H9 (cell line): ENCODE data around the gene NAIF1. TPM values are rescaled to one million over a fixed set of nuclear protein-coding genes. Genes with fewer than 3 reads are reported as not detected.

ENCODE experiments used
- DNase-seq: peaks from one replicate; pipeline ENCODE4 v3.0.0-alpha.2; 2017
- H2AFZ ChIP-seq: one replicate; pipeline ENCODE4 v1.6.1; 2013; ENCODE audit warnings: mild to moderate bottlenecking, low read length, control low read depth, moderate library complexity
- H2AK5ac ChIP-seq: 2 replicates; pipeline ENCODE4 v1.6.1; 2013; ENCODE audit warnings: low read length, control low read depth, mixed read lengths; ENCODE audit not compliant: insufficient read length
- H2BK120ac ChIP-seq: one replicate; pipeline ENCODE4 v1.6.1; 2013; ENCODE audit warnings: low read depth, mild to moderate bottlenecking, low read length, control low read depth, inconsistent platforms; ENCODE audit not compliant: poor library complexity, severe bottlenecking
- H2BK12ac ChIP-seq: 2 replicates; pipeline ENCODE4 v1.6.1; 2013; ENCODE audit warnings: low read length, control low read depth, mixed read lengths, low read depth; ENCODE audit not compliant: insufficient read length
- H2BK15ac ChIP-seq: 2 replicates; pipeline ENCODE4 v1.6.1; 2013; ENCODE audit warnings: low read depth, low read length, control low read depth
- H2BK20ac ChIP-seq: one replicate; pipeline ENCODE4 v1.6.1; 2013; ENCODE audit warnings: low read depth, mild to moderate bottlenecking, low read length, control low read depth, inconsistent platforms; ENCODE audit not compliant: poor library complexity, severe bottlenecking
- H2BK5ac ChIP-seq: 2 replicates; pipeline ENCODE4 v1.6.1; 2013; ENCODE audit warnings: low read length, control low read depth, mixed read lengths; ENCODE audit not compliant: insufficient read length
- H3K14ac ChIP-seq: 2 replicates; pipeline ENCODE4 v1.6.1; 2013; ENCODE audit warnings: low read length, control low read depth; ENCODE audit not compliant: insufficient read depth
- H3K18ac ChIP-seq: 2 replicates; pipeline ENCODE4 v1.6.1; 2013; ENCODE audit warnings: low read depth, mild to moderate bottlenecking, mixed read lengths, low read length, control low read depth; ENCODE audit not compliant: insufficient read length
- H3K23ac ChIP-seq: 2 replicates; pipeline ENCODE4 v1.6.1; 2013; ENCODE audit warnings: low read length, control low read depth, mixed read lengths, low read depth; ENCODE audit not compliant: insufficient read length
- H3K23me2 ChIP-seq: 2 replicates; pipeline ENCODE4 v1.6.1; 2013; ENCODE audit warnings: low read depth, mild to moderate bottlenecking, mixed read lengths, low read length, control low read depth; ENCODE audit not compliant: insufficient read length, poor library complexity, severe bottlenecking
- H3K27ac ChIP-seq: 2 replicates; pipeline ENCODE4 v1.5.1; 2013; ENCODE audit warnings: low read length, control low read depth, mixed read lengths, low read depth; ENCODE audit not compliant: insufficient read length
- H3K27me3 ChIP-seq: 2 replicates; pipeline ENCODE4 v1.6.1; 2013; ENCODE audit warnings: low read length, control low read depth, inconsistent platforms; ENCODE audit not compliant: insufficient read depth
- H3K4ac ChIP-seq: 2 replicates; pipeline ENCODE4 v1.6.1; 2013; ENCODE audit warnings: low read depth, mild to moderate bottlenecking, control low read depth, inconsistent platforms, low read length, moderate library complexity
- H3K4me1 ChIP-seq: 2 replicates; pipeline ENCODE4 v1.6.1; 2013; ENCODE audit warnings: low read length, control low read depth, inconsistent platforms; ENCODE audit not compliant: insufficient read depth
- H3K4me2 ChIP-seq: 2 replicates; pipeline ENCODE4 v1.6.1; 2013; ENCODE audit warnings: low read length, control low read depth, mixed read lengths; ENCODE audit not compliant: insufficient read length, insufficient read depth
- H3K56ac ChIP-seq: 2 replicates; pipeline ENCODE4 v1.6.1; 2013; ENCODE audit warnings: low read depth, mild to moderate bottlenecking, mixed read lengths, low read length, control low read depth; ENCODE audit not compliant: insufficient read length
- H3K79me1 ChIP-seq: 2 replicates; pipeline ENCODE4 v1.6.1; 2013; ENCODE audit warnings: low read depth, mild to moderate bottlenecking, moderate library complexity, low read length, control low read depth, inconsistent platforms; ENCODE audit not compliant: insufficient read depth, poor library complexity, severe bottlenecking
- H3K79me2 ChIP-seq: 2 replicates; pipeline ENCODE4 v1.6.1; 2013; ENCODE audit warnings: low read length, control low read depth, inconsistent platforms; ENCODE audit not compliant: insufficient read depth
- H3K9ac ChIP-seq: 2 replicates; pipeline ENCODE4 v1.6.1; 2013; ENCODE audit warnings: low read length, control low read depth, mixed read lengths; ENCODE audit not compliant: insufficient read length; ENCODE audit errors: extremely low read depth
- H3K9me3 ChIP-seq: one replicate; pipeline ENCODE4 v1.6.1; 2013; ENCODE audit warnings: low read depth, low read length, inconsistent platforms; ENCODE audit not compliant: control insufficient read depth
- H3T11ph ChIP-seq: one replicate; pipeline ENCODE4 v1.6.1; 2013; ENCODE audit warnings: mild to moderate bottlenecking, low read length, control low read depth, inconsistent platforms
- H4K20me1 ChIP-seq: one replicate; pipeline ENCODE4 v1.6.1; 2013; ENCODE audit not compliant: control insufficient read depth, insufficient read length, insufficient read depth
- H4K5ac ChIP-seq: 2 replicates; pipeline ENCODE4 v1.6.1; 2013; ENCODE audit warnings: low read depth, mild to moderate bottlenecking, mixed read lengths, low read length, control low read depth; ENCODE audit not compliant: insufficient read length
- H4K8ac ChIP-seq: replicated peaks from 2 replicates; pipeline ENCODE4 v1.6.1; 2013; ENCODE audit warnings: low read length, control low read depth, mixed read lengths, low read depth; ENCODE audit not compliant: insufficient read length
- H4K91ac ChIP-seq: 2 replicates; pipeline ENCODE4 v1.6.1; 2013; ENCODE audit warnings: low read depth, mild to moderate bottlenecking, moderate library complexity, mixed read lengths, low read length, control low read depth; ENCODE audit not compliant: insufficient read length
- H3K27ac Mint-ChIP-seq, 3 experiments: 2 replicates in 2 of 3; 3 replicates in 1 of 3; pipeline ENCODE4 v1.8.0; 2020 to 2021; ENCODE audit warnings: mixed read lengths in 3 of 3, mild to moderate bottlenecking in 1 of 3, moderate library complexity in 1 of 3
- H3K27me3 Mint-ChIP-seq: 2 replicates; pipeline ENCODE4 v1.8.0; 2021; ENCODE audit warnings: low read depth, mild to moderate bottlenecking, moderate library complexity, mixed read lengths
- H3K36me3 Mint-ChIP-seq, 3 experiments: 2 replicates in 2 of 3; 3 replicates in 1 of 3; pipeline ENCODE4 v1.8.0; 2020 to 2021; ENCODE audit warnings: low read depth in 3 of 3, mixed read lengths in 3 of 3; ENCODE audit not compliant: insufficient read depth in 1 of 3
- H3K4me1 Mint-ChIP-seq, 2 experiments: 2 replicates each; pipeline ENCODE4 v1.8.0; 2020; ENCODE audit warnings: mixed read lengths in 2 of 2
- H3K4me3 Mint-ChIP-seq, 2 experiments: 2 replicates in 1 of 2; 3 replicates in 1 of 2; pipeline ENCODE4 v1.8.0; 2020 to 2021; ENCODE audit warnings: mild to moderate bottlenecking in 2 of 2, mixed read lengths in 2 of 2, moderate library complexity in 1 of 2
- H3K9me3 Mint-ChIP-seq, 2 experiments: 2 replicates in 1 of 2; 3 replicates in 1 of 2; pipeline ENCODE4 v1.8.0; 2020; ENCODE audit warnings: mild to moderate bottlenecking in 2 of 2, mixed read lengths in 2 of 2, moderate library complexity in 1 of 2
- WGBS: extraction: QIAGEN DNeasy Blood & Tissue Kit; methylation state at CpG from one replicate; pipeline ENCODE4 v1.1.7; 2013; ENCODE audit warnings: missing lambda C conversion rate, low lambda C conversion rate, mixed read lengths; ENCODE audit not compliant: insufficient read length; ENCODE audit errors: extremely low coverage; 5-methylcytosine and 5-hydroxymethylcytosine counted together
- total RNA-seq: library from RNA; stranded (reverse); gene quantifications from 2 replicates; pipeline ENCODE4 v1.2.1, GENCODE V29; 2021
- TF ChIP-seq, protein P1 (sequence below): fragments of 200-600 bp; sonication (generic); conservative IDR thresholded peaks from 3 replicates; pipeline ENCODE4 v1.8.0; 2021; ENCODE audit warnings: antibody characterized with exemption, mild to moderate bottlenecking

Gene NAIF1
- total RNA-seq, 1 experiment from 2014 or later: 6.3 TPM

DNA sequence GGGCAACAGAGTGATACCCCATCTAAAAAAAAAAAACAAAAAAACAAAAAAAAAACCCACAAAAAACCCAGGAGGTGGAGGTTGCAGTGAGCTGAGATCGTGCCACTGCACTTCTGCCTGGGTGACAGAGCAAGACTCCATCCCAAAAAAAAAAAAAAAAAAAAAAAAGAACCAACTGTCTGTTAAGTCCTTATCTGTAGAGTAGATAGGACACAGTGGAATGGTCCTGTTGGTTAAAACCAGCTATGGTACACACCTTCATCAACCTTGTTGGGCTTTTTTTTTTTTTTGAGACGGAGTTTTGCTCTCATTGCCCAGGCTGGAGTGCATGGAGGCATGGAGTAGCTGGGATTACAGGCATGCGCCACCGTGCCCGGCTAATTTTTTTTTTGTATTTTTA lies 13.1 kb upstream of the NAIF1 start:
- Histone ChIP-seq H2BK20ac (no peak overlapping the region), H3K4ac (no peak overlapping the region), H2BK5ac (no peak overlapping the region), H4K91ac (no peak overlapping the region), H3K27ac (no peak overlapping the region), H3K79me2 (no peaks in the 10 kb centered on the region; the same call in 1 of the 2 replicates), H2BK120ac (no peak overlapping the region), H2BK12ac (no peak overlapping the region), H3T11ph (no peak overlapping the region), H3K27me3 (no peaks in the 10 kb centered on the region), H3K4me2 (no peak overlapping the region), H2AFZ (no peak overlapping the region), H3K9ac (no peak overlapping the region), H3K14ac (no peak overlapping the region), H3K9me3 (no peaks in the 10 kb centered on the region), H3K4me1 (peaks cover 4% of the 10 kb centered on the region; the same call in 1 of the 2 replicates), H3K18ac (no peak overlapping the region), H3K23me2 (no peaks in the 10 kb centered on the region), H3K23ac (no peak overlapping the region), H3K56ac (no peak overlapping the region), H4K8ac (no peak overlapping the region), H4K20me1 (no peaks in the 10 kb centered on the region), H2BK15ac (no peak overlapping the region), H3K79me1 (peaks cover 3% of the 10 kb centered on the region), H4K5ac (no peak overlapping the region), H2AK5ac (no peak overlapping the region)
- H3K27ac Mint-ChIP-seq: no peak overlapping the region
- TF ChIP-seq, protein P1, sequence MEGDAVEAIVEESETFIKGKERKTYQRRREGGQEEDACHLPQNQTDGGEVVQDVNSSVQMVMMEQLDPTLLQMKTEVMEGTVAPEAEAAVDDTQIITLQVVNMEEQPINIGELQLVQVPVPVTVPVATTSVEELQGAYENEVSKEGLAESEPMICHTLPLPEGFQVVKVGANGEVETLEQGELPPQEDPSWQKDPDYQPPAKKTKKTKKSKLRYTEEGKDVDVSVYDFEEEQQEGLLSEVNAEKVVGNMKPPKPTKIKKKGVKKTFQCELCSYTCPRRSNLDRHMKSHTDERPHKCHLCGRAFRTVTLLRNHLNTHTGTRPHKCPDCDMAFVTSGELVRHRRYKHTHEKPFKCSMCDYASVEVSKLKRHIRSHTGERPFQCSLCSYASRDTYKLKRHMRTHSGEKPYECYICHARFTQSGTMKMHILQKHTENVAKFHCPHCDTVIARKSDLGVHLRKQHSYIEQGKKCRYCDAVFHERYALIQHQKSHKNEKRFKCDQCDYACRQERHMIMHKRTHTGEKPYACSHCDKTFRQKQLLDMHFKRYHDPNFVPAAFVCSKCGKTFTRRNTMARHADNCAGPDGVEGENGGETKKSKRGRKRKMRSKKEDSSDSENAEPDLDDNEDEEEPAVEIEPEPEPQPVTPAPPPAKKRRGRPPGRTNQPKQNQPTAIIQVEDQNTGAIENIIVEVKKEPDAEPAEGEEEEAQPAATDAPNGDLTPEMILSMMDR: no peak
- WGBS: no CpG with 5 or more reads among the region's 5 CpGs
- peaks cover 3 to 5% (median 5%) of the 10 kb centered on the region in 3 experiments; a peak in 5 of 7 replicates for H3K36me3 Mint-ChIP-seq
- no peak for DNase-seq
- H3K9me3 Mint-ChIP-seq: no peaks in the 10 kb centered on the region
- no peak overlapping the region for H3K4me3 Mint-ChIP-seq
- H3K27me3 Mint-ChIP-seq: no peaks in the 10 kb centered on the region
- peaks cover 32 to 35% of the 10 kb centered on the region in 2 experiments for H3K4me1 Mint-ChIP-seq
